Neural progenitor cell (in vitro differentiated cells): Measurements from ENCODE around the gene BMP4. TPM values are rescaled to one million over a fixed set of nuclear protein-coding genes. Genes with fewer than 3 reads are reported as not detected.
A peak's percentile ranks its signal among the peaks of the same experiment; 100 is the strongest.

Experiments used
- DNase-seq: peaks from one replicate; pipeline ENCODE4 v3.0.0-alpha.2; 2016; ENCODE audit warnings: low spot score
- H2AFZ ChIP-seq: fragments of 200-600 bp; sonication (generic); replicated peaks from 2 replicates; pipeline ENCODE4 v1.6.1; 2016; ENCODE audit warnings: antibody characterized with exemption
- H3F3A ChIP-seq: fragments of 200-600 bp; sonication (generic); 2 replicates; pipeline ENCODE4 v1.6.1; 2016; ENCODE audit warnings: antibody characterized with exemption, low read depth
- H3K27ac ChIP-seq: fragments of 200-600 bp; sonication (generic); 2 replicates; pipeline ENCODE4 v1.5.1; 2016; ENCODE audit warnings: mild to moderate bottlenecking
- H3K27me3 ChIP-seq: fragments of 200-600 bp; sonication (generic); 2 replicates; pipeline ENCODE4 v1.6.1; 2016; ENCODE audit warnings: mild to moderate bottlenecking, moderate library complexity
- H3K36me3 ChIP-seq: fragments of 200-600 bp; sonication (generic); 2 replicates; pipeline ENCODE4 v1.5.1; 2016
- H3K4me1 ChIP-seq: fragments of 200-600 bp; sonication (generic); 2 replicates; pipeline ENCODE4 v1.6.1; 2016; ENCODE audit warnings: mixed run types
- H3K4me2 ChIP-seq: fragments of 200-600 bp; sonication (generic); 2 replicates; pipeline ENCODE4 v1.6.1; 2016
- H3K4me3 ChIP-seq: fragments of 200-600 bp; sonication (generic); 2 replicates; pipeline ENCODE4 v1.5.1; 2016
- H3K79me2 ChIP-seq: fragments of 200-600 bp; sonication (generic); 2 replicates; pipeline ENCODE4 v1.6.1; 2016; ENCODE audit warnings: low read depth
- H3K9ac ChIP-seq: fragments of 200-600 bp; sonication (generic); 2 replicates; pipeline ENCODE4 v1.6.1; 2016
- H3K9me3 ChIP-seq: fragments of 200-600 bp; sonication (generic); 2 replicates; pipeline ENCODE4 v1.5.1; 2016; ENCODE audit warnings: low read depth
- H4K20me1 ChIP-seq: fragments of 200-600 bp; sonication (generic); 2 replicates; pipeline ENCODE4 v1.6.1; 2016; ENCODE audit warnings: low read depth
- H3K27ac Mint-ChIP-seq: 3 replicates; pipeline ENCODE4 v1.8.0; 2021; ENCODE audit warnings: mixed read lengths
- H3K27me3 Mint-ChIP-seq: 2 replicates; pipeline ENCODE4 v1.8.0; 2022; ENCODE audit warnings: low read depth, mild to moderate bottlenecking, inconsistent platforms, moderate library complexity, mixed read lengths; ENCODE audit not compliant: insufficient read depth
- H3K36me3 Mint-ChIP-seq: 3 replicates; pipeline ENCODE4 v1.8.0; 2021; ENCODE audit warnings: mixed read lengths
- H3K4me1 Mint-ChIP-seq: 3 replicates; pipeline ENCODE4 v1.8.0; 2021; ENCODE audit warnings: mixed read lengths
- H3K4me3 Mint-ChIP-seq: 3 replicates; pipeline ENCODE4 v1.8.0; 2021; ENCODE audit warnings: mild to moderate bottlenecking, moderate library complexity, mixed read lengths
- H3K9me3 Mint-ChIP-seq: 3 replicates; pipeline ENCODE4 v1.8.0; 2020; ENCODE audit warnings: mixed read lengths
- EZH2 ChIP-seq: fragments of 200-600 bp; sonication (generic); IDR thresholded peaks from 2 replicates; pipeline ENCODE4 v1.6.1; 2017; ENCODE audit warnings: antibody characterized with exemption, mild to moderate bottlenecking, moderate library complexity
- EZH2phosphoT487 ChIP-seq: fragments of 200-600 bp; sonication (generic); IDR thresholded peaks from 2 replicates; pipeline ENCODE4 v1.6.1; 2017; ENCODE audit warnings: antibody characterized with exemption
- total RNA-seq: library from RNA; depleted of rRNA; stranded (reverse); fragments of >200 nt; gene quantifications from 2 replicates; pipeline ENCODE4 v1.2.3, GENCODE V29; 2015; ENCODE audit warnings: low replicate concordance
- TF ChIP-seq, protein P1 (sequence below): fragments of 200-600 bp; sonication (generic); IDR thresholded peaks from 2 replicates; pipeline ENCODE4 v1.5.1; 2017; ENCODE audit warnings: antibody characterized with exemption, mild to moderate bottlenecking

Gene BMP4
- total RNA-seq, 1 donor from 2014 or later = 11.0 TPM

DNA sequence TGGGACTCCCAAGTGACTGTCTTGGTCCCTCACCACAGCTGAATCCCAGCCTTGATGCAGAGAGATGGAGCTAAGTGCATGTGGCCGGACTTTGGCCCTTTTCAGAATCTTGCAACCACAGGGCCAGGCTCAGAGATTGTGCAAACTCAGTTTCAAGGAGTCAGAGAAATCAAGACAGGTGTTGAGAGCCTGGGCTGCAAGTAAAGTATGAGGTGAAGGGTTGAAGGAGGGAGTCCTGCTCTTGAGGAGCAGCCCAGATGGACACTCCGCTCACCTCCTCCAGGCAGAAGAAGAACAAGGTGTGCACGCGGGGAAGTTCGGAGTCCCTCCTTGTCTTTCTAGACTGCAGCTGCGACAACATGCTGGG lies 6.3 kb upstream of the BMP4 start:
- H3K4me1 ChIP-seq = peaks cover 5% of the 10 kb centered on the region
- peaks cover 2% of the 10 kb centered on the region for H3K9me3 Mint-ChIP-seq
- H3K4me1 Mint-ChIP-seq = peaks cover 17% of the 10 kb centered on the region
- peak overlapping the region; percentile 35 for H3K4me3 ChIP-seq
- no peak for DNase-seq
- no peak overlapping the region for H3K9ac ChIP-seq
- H4K20me1 ChIP-seq = no peaks in the 10 kb centered on the region
- no peak overlapping the region for H3K27ac ChIP-seq
- peaks cover 24% of the 10 kb centered on the region for H3K27me3 Mint-ChIP-seq
- no peaks in the 10 kb centered on the region for H3K36me3 ChIP-seq
- peak overlapping the region; percentile 91 for H2AFZ ChIP-seq
- peak overlapping the region; percentile 81 for H3K4me2 ChIP-seq
- H3K9me3 ChIP-seq = no peaks in the 10 kb centered on the region
- H3K27ac Mint-ChIP-seq = no peak overlapping the region
- H3K36me3 Mint-ChIP-seq = no peaks in the 10 kb centered on the region
- H3F3A ChIP-seq = peaks cover 10% of the 10 kb centered on the region
- peak overlapping the region; percentile 82 for H3K4me3 Mint-ChIP-seq
- TF ChIP-seq EZH2 = no peak
- TF ChIP-seq, protein P1, sequence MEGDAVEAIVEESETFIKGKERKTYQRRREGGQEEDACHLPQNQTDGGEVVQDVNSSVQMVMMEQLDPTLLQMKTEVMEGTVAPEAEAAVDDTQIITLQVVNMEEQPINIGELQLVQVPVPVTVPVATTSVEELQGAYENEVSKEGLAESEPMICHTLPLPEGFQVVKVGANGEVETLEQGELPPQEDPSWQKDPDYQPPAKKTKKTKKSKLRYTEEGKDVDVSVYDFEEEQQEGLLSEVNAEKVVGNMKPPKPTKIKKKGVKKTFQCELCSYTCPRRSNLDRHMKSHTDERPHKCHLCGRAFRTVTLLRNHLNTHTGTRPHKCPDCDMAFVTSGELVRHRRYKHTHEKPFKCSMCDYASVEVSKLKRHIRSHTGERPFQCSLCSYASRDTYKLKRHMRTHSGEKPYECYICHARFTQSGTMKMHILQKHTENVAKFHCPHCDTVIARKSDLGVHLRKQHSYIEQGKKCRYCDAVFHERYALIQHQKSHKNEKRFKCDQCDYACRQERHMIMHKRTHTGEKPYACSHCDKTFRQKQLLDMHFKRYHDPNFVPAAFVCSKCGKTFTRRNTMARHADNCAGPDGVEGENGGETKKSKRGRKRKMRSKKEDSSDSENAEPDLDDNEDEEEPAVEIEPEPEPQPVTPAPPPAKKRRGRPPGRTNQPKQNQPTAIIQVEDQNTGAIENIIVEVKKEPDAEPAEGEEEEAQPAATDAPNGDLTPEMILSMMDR = no peak
- no peak for TF ChIP-seq EZH2phosphoT487
- H3K27me3 ChIP-seq = peaks cover 84% of the 10 kb centered on the region
- no peaks in the 10 kb centered on the region for H3K79me2 ChIP-seq

DNA sequence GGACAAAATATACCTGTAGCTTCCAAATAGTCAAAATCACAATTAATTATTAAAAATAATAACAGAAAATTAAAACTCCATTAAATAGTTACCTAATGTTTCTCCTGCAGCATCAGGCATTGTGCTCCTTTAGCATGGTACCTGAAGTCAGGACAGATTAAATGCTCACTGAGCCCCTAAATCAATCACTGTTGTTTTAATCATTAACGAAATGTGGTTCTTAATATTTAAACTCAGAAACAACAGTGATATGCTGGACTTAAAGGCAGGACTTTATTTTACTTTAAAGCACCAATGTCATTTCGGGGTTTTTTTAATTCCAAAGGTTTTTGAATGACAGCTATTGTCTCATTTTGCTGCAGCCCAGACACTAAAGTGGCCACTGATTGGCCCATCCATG lies 2.0 kb upstream of the BMP4 start:
- H3K9ac ChIP-seq = no peak overlapping the region
- no peak overlapping the region for H3K27ac Mint-ChIP-seq
- no peak for DNase-seq
- no peaks in the 10 kb centered on the region for H3K36me3 Mint-ChIP-seq
- peaks cover 20% of the 10 kb centered on the region for H3F3A ChIP-seq
- no peak overlapping the region for H3K4me3 ChIP-seq
- no peak overlapping the region for H3K27ac ChIP-seq
- peaks cover 45% of the 10 kb centered on the region for H3K27me3 Mint-ChIP-seq
- H3K79me2 ChIP-seq = peaks cover 29% of the 10 kb centered on the region
- peaks cover 24% of the 10 kb centered on the region for H3K4me1 Mint-ChIP-seq
- H3K4me2 ChIP-seq = no peak overlapping the region
- no peak overlapping the region for H2AFZ ChIP-seq
- H4K20me1 ChIP-seq = no peaks in the 10 kb centered on the region
- TF ChIP-seq, protein P1 = no peak
- no peak for TF ChIP-seq EZH2
- no peaks in the 10 kb centered on the region for H3K36me3 ChIP-seq
- H3K27me3 ChIP-seq = peaks cover 100% of the 10 kb centered on the region
- H3K9me3 ChIP-seq = no peaks in the 10 kb centered on the region
- no peaks in the 10 kb centered on the region for H3K9me3 Mint-ChIP-seq
- H3K4me1 ChIP-seq = peaks cover 12% of the 10 kb centered on the region
- H3K4me3 Mint-ChIP-seq = no peak overlapping the region

DNA sequence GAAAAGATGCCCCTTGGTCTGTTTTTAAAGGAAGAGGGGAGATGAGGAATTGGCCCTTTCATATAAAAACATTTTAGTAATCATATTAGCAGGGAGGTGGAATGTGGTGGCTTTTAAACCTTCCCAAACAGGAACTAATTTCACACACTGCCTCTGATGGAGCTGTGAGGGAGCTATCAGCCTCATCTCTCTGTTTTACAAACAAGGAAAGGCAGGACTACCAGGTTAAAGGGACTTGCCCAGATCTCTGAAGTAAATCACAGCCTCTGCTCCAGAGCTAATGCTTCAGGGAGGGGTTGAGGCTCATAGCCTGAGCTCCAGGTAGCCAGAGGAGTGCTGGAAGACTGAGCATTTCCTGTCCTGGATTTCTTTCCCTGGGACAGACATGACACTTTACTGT lies 1.1 kb upstream of the BMP4 start:
- no peak overlapping the region for H3K9ac ChIP-seq
- H4K20me1 ChIP-seq = peaks cover 5% of the 10 kb centered on the region
- no peak overlapping the region for H3K27ac ChIP-seq
- peaks cover 20% of the 10 kb centered on the region for H3K4me1 Mint-ChIP-seq
- H3K27me3 ChIP-seq = peaks cover 98% of the 10 kb centered on the region
- H3K36me3 Mint-ChIP-seq = no peaks in the 10 kb centered on the region
- no peaks in the 10 kb centered on the region for H3K36me3 ChIP-seq
- no peaks in the 10 kb centered on the region for H3K9me3 Mint-ChIP-seq
- H3K4me1 ChIP-seq = peaks cover 10% of the 10 kb centered on the region
- H3K4me3 ChIP-seq = no peak overlapping the region
- H3K27me3 Mint-ChIP-seq = peaks cover 41% of the 10 kb centered on the region
- peaks cover 25% of the 10 kb centered on the region for H3F3A ChIP-seq
- TF ChIP-seq, protein P1 = peak; percentile 5
- TF ChIP-seq EZH2 = no peak
- peaks cover 32% of the 10 kb centered on the region for H3K79me2 ChIP-seq
- peak overlapping the region; percentile 2 for H3K4me3 Mint-ChIP-seq
- H3K27ac Mint-ChIP-seq = no peak overlapping the region
- DNase-seq = peak; percentile 6
- no peaks in the 10 kb centered on the region for H3K9me3 ChIP-seq
- no peak overlapping the region for H3K4me2 ChIP-seq
- no peak overlapping the region for H2AFZ ChIP-seq
